Ureter (tissue), 1 donor: ENCODE data around the gene CBX8. TPM values are rescaled to one million over a fixed set of nuclear protein-coding genes. Genes with fewer than 3 reads are reported as not detected.

ENCODE experiments used
- DNase-seq: peaks from one replicate; pipeline ENCODE4 v3.0.0-alpha.2; 2020; ENCODE audit warnings: low spot score
- total RNA-seq: library from RNA; stranded (reverse); gene quantifications from one replicate; pipeline ENCODE4 v1.2.4, GENCODE V29; 2023
- donor health status: DM: yes; HTN: yes; CAD: no.

The CBX8 gene
- total RNA-seq, 1 donor from 2014 or later = 6.5 TPM

DNA sequence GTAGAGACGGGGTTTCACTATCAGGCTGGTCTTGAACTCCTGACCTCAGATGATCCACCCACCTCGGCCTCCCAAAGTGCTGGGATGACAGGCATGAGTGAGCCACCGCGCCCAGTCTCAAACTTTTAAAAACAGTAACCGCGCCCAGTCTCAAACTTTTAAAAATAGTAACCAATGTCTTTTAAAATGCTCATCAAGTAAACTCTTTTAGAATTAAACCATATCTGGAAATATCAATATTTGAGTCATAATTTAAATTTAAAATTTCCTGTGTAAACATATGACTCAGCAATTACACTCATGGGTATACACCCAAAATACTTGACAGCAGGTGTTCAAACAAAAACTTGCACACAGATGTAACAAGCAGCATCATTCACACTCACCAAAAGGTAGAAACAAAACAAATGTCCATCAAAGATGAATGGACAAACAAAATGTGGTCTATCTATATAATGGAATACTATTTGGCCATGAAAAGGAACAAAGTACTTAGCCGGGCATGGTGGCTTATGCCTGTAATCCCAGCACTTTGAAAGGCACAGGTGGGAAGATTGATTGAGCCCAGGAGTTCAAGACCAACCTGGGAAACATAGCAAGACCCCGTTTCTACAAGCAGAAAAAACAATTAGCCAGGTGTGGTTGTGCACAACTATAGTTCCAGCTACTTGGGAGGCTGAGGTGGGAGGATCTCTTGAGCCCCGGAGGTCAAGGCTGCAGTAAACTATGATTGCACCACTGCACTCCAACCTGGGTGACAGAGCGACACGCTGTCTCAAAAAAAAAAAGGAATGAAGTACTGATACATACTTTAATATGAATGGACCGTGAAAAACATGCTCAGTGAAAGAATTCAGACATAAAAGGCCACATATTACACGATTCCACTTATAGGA is 46.0 kb downstream of the CBX8 start:
- DNase-seq = no peak

DNA sequence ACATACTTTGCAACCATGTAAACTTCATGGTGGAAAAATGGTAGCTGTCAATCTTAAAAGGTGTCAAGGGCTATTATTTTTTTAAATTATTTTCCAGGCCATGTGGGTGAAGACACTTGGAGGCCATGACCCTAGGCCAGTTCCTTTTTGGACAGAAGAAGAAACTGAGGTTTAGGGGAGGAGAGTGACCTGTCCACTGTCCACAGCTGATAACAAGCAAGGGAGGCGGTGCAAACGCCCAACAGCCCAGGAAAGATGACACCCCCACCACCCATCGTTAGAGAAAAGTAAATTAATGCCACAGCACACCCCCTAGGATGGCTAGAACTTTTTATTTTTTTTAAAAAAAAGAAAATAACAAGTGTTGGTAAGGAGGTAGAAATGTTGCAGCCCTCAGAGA is 46.9 kb downstream of the CBX8 start:
- no peak for DNase-seq

GRCh38 chr17:79749156-79749815 is 47.6 kb downstream of the CBX8 start:
- no peak for DNase-seq

- no peak for DNase-seq
Observed at GRCh38 chr17:79748295-79749099, 48.4 kb downstream of the CBX8 start.

DNA sequence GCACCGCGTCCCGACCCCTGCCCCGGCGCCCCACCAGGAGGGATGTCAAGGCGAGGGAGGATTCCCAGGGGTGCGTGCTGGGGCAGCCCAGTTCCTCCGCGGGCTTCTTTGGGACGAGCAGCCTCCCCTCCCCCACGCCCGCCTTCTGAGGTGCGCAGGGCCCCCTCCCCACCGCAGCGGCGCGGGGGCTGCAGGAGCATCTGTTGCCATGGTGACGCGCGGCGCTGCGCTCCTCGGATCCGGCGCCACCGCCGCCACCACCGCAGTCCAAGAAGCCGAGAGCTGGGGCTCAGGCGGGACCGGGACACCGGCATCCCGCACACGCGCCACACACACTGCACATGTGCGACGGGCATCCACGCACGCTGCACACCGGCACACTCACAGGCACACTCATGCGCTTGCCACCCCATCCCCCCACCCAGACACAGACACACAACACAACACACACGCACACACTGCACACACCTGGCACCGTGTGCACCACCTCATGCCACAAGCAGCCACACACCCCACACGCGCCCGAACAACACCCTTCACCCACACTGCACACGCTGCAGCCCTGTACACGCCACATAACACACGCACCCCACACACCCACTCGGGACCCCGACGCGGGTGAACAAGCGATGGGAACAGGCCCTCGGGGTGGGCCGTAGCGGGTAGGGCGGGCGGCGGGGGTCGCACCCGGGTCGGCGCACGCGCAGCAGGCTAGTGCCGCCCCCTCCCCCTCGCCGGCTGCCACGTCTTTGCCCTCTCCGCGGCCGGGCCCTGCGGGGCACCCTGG is 49.2 kb downstream of the CBX8 start:
- DNase-seq = no peak

GRCh38 chr17:79746889-79747507 is 49.9 kb downstream of the CBX8 start:
- DNase-seq = no peak

GRCh38 chr17:79745641-79746105 is 51.2 kb downstream of the CBX8 start:
- no peak for DNase-seq

- no peak for DNase-seq
Observed at GRCh38 chr17:79743614-79744013, 53.3 kb downstream of the CBX8 start.

GRCh38 chr17:79742951-79743476 is 53.9 kb downstream of the CBX8 start:
- DNase-seq = no peak

GRCh38 chr17:79742589-79742918 is 54.3 kb downstream of the CBX8 start:
- DNase-seq = no peak

Other genes starting within 250 kb of the CBX8 start
- 2.4 TPM for gene RBFOX3, start 186.0 kb downstream of the CBX8 start, total RNA-seq
- 0.18 TPM for gene ENPP7, start 66.1 kb downstream of the CBX8 start, total RNA-seq
- 3.8 TPM for gene CBX2, start 18.9 kb downstream of the CBX8 start, total RNA-seq
- 36.7 TPM for gene CBX4, start 42.4 kb upstream of the CBX8 start, total RNA-seq
- gene TBC1D16, start 238.8 kb upstream of the CBX8 start, total RNA-seq = 37.0 TPM
- gene CCDC40, start 239.6 kb upstream of the CBX8 start, total RNA-seq = 12.4 TPM